GM19395 (cell line): ENCODE results near the gene ABHD4.

Experiments used
- ATAC-seq: cut with Tn5 transposase; IDR thresholded peaks from one replicate; pipeline ENCODE4 v1.9.1; 2021; ENCODE audit warnings: mild to moderate bottlenecking, moderate library complexity; ENCODE audit not compliant: unreplicated experiment

The ABHD4 gene

GRCh38 chr14:22657861-22658260, 59.8 kb downstream of the ABHD4 start:
- ATAC-seq = no peak

GRCh38 chr14:22658946-22659345, 60.8 kb downstream of the ABHD4 start:
- ATAC-seq = no peak

DNA sequence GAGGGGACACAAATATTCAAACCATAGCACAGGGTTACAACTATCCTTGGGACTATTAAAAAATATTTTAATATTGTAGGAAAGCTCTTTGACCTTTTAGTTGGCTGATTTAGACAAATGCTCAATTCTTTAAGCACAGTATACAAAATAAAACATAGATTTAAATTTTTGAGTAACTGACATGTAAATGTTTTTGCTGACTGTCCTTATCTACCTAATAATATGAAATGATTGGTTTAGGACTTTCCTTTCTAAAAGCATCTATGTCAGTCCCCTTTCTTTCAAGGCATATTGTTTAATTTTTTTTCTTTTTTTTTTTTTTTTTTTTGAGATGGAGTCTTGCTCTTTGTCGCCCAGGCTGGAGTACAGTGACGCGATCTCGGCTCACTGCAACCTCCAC, 62.6 kb downstream of the ABHD4 start:
- ATAC-seq = no peak
